ENCODE data around the gene RNF144B. TPM values are rescaled to one million over a fixed set of nuclear protein-coding genes. Genes with fewer than 3 reads are reported as not detected.
A peak's percentile ranks its signal among the peaks of the same experiment; 100 is the strongest.

The RNF144B gene
- total and polyA plus RNA-seq, 2 of the 13 experiments (the other 11 are each of a cell fraction or from before 2014, with no cell fraction given) = 1.8 to 4.3 TPM

GRCh38 chr6:18503593-18504231 lies 116.6 kb downstream of the RNF144B start (continued):
- TF ChIP-seq IRF9 (CRISPR knock-in tag; IDR thresholded peaks at IDR 0.05; ENCODE audit: borderline replicate concordance) (no peak), CSRNP1 (CRISPR knock-in tag; IDR thresholded peaks at IDR 0.05) (no peak), ZNF770 (CRISPR knock-in tag; IDR thresholded peaks at IDR 0.05) (no peak), AHDC1 (CRISPR knock-in tag; IDR thresholded peaks at IDR 0.05; ENCODE audit: borderline replicate concordance) (no peak), ZNF362 (CRISPR knock-in tag; IDR thresholded peaks at IDR 0.05; ENCODE audit: borderline replicate concordance) (no peak), REL (CRISPR knock-in tag; conservative IDR thresholded peaks at IDR 0.05) (no peak), HOXA3 (CRISPR knock-in tag; IDR thresholded peaks at IDR 0.05) (peak; percentile 19; the same call in 1 of the 2 replicates), GMEB1 (CRISPR knock-in tag; IDR thresholded peaks at IDR 0.05; ENCODE audit: borderline replicate concordance) (no peak; the same call in 1 of the 2 replicates), ZBTB43 (CRISPR knock-in tag; conservative IDR thresholded peaks at IDR 0.05) (no peak), FOXJ3 (CRISPR knock-in tag; IDR thresholded peaks at IDR 0.05; ENCODE audit: borderline replicate concordance) (no peak; the same call in 1 of the 2 replicates), KLF16 (CRISPR knock-in tag; IDR thresholded peaks at IDR 0.05) (no peak; a peak in 1 of 4 replicates), ZBTB20 (CRISPR knock-in tag; IDR thresholded peaks at IDR 0.05; ENCODE audit: borderline replicate concordance, low read depth) (no peak)
